Right lung (tissue), 5 donors: ENCODE data around the gene ADPRS. TPM values are rescaled to one million over a fixed set of nuclear protein-coding genes. Genes with fewer than 3 reads are reported as not detected.

Experiments used
- DNase-seq, 2 donors: peaks; one replicate each; pipeline ENCODE4 v3.0.0-alpha.2; 2013
- polyA plus RNA-seq, 5 donors: library from polyadenylated mRNA; unstranded; fragments of 120-200 nt; gene quantifications; one replicate each; pipeline versions ENCODE4 v1.2.1 to v1.2.3, GENCODE V29; 2013; ENCODE audit warnings: inconsistent platforms in 1 of 5, low replicate concordance in 1 of 5; ENCODE audit not compliant: insufficient read length in 5 of 5, insufficient read depth in 1 of 5

Gene ADPRS
- polyA plus RNA-seq, 5 donors: 22.5 to 33.7 (median 31.6) TPM

DNA sequence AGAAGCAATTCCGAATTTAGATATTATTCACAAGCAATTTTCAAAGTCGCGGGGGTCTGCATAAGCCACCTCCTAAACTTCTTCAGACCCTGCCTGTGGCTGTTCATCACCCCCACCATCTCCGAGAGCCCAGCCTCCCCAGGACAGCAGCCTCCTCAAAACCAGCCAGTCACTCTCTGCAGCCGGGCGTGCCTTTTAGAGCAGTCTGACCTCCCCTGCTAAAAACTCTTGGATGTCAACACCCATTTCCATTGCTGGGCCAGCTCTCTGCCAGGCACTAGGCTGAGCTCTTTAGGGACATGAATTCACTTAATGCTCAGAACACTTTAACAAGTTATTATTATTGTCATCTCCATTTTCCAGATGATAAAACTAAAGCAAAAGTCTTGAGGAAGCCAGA is 11.7 kb downstream of the ADPRS start:
- no peak for DNase-seq

DNA sequence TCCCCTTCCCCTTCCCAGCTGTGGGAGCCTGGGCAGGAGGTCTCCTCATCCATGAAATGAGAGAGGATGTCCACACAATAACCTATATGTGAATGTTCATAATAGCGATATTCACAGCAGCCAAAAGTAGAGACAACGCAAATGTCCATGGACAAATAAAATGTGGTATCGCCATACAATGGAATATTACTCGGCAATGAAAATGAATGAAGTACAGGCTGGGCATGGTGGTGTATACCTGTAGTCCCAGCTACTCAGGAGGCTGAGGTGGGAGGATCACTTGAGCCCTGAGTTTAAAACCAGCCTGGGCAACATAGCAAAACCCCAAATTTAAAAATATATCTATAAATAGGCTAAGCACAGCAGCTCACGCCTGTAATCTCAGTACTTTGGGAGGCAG is 12.9 kb downstream of the ADPRS start:
- DNase-seq: no peak

DNA sequence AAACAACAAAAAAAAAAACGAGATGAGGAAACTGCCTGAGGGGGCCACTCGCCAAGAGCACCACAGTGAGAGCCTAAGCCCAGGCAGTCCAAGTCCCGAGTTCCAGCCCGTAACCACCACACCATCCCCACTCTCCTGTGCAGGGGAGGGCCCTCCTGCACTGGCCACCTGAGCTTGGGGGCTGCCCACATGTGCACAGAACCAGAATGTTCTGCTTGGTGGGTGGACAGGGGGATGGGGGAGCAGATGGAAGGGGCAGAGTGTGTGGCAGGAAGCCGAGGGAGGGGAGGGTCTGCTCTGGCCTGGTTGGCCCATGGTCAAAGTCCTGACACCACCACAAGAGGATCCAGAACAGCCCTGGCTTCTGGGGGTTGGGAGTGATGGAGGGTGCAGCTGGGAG is 17.6 kb downstream of the ADPRS start:
- no peak for DNase-seq

DNA sequence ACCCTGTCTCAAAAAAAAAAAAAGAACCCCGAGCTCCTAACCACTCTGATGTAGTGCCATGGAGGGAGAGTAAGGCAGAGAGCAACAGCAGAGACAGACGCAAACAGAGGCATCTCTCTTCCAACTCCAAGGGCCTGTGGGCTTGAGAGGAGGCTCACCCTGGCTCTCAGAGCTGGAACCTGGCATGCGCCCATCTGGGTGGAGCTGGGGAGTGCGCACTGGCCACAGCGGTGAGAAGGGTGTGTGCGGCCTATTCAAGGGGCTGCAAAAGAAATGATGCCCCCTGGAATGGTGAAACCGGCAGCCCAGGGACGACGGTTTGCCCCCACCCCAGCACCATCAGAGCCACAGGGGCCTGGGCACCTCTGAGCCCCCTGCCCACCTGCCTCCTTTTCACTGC is 18.7 kb downstream of the ADPRS start:
- no peak for DNase-seq

DNA sequence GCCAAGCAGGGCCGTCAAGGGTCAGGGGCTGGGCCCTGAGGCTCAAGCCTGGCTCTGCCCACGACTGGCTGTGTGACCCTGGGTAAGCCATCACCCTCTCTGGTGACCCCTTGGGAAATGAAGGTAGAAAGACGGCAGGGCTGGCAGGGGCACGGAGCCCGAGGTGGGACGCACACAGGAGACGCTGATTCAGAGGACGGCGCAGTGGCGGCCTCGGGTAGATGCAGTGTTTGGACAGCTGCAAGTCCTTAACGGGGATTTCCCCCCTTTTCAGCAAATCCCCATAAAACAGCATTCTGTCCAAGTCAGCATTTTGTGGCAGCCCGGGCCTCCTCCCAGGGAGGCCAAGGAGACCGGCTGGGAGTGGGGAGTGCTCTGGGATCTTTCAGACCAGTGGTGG is 19.6 kb downstream of the ADPRS start:
- DNase-seq: no peak

DNA sequence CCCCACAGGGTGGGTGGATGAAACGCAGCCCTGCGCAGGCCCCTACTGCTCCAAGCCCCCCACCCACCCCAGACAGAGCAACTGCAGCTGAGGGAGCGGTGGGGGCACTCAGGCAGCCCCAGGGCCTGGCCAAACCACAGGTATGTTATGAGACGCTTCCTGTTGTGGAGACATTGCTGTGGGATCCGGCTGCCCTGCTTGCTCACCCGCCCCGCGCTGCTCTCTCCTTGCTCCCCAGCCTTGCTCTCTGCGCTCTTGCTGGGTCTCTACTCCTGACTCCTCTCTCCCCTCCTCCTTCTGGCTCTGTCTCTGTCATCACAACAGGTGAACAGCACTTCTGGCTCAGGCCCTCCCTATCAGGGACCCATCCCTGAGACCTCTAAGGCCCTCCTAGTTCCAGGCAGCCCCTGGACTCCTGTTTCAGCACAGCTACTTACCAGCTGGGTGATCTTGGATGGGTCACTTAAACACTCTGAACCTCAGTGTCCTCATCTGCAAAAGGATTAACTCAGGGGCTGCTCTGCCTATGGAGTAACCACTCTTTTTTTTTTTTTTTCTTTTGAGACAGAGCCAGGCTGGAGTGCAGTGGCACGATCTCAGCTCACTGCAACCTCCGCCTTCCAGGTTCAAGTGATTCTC is 20.5 kb downstream of the ADPRS start:
- DNase-seq: no peak

DNA sequence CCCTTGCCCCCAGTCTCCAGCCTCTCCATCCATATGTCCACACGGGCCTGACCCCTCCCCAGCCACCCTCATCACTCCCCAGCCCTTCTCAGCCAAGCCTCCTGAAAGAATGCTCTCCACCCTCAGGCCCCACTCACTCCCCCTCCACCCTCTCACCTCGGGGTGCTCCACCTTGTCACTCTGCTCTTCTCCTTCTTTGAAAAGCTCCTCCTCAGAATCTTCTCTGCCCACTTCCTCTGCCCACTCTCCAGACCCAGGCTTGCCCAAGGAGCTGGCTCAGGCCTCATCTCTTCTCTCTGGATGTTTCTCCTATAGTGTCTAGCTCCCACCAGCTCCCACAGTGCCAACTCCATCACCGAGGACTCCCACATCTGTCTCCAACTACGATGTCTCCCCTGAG is 22.5 kb downstream of the ADPRS start:
- DNase-seq: no peak

DNA sequence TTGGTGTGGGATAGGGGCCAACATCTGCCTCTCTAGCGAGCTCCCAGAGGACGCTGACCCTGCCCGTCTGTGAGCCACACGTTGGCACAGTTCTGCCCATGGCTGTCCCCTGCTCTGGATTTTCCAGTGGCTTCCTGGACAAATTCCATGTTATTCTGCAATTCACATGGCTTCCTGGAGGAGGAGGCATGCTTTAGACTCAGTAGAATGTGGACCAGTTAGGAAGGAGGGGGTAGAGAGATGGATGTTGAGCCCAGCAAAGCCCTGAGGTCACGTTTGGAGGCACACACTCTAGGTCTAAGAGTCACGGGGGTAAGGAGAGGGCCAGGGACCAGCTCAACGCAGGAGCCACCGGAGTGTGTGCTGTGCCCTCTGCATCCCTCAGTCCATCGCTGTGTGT is 24.1 kb downstream of the ADPRS start:
- no peak for DNase-seq

DNA sequence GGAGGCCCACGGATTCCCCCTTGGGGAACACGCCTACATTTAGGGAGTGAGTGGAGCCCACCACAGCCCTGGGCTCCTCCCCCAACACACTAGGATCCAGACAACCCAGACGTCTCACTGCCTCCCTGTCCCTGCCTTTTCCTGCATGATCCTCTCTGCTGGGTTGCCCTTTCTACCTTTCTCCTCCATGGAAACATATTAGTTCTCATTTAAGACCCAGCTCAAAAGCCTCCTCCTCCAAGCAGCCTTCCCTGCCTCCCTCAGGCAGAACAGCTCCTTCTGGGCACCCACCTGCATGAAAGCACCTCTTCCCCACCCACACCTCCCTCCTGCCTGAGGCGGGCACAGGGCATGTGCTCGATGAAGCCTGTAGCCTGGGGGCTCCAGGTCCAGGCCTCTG is 25.7 kb downstream of the ADPRS start:
- no peak for DNase-seq

DNA sequence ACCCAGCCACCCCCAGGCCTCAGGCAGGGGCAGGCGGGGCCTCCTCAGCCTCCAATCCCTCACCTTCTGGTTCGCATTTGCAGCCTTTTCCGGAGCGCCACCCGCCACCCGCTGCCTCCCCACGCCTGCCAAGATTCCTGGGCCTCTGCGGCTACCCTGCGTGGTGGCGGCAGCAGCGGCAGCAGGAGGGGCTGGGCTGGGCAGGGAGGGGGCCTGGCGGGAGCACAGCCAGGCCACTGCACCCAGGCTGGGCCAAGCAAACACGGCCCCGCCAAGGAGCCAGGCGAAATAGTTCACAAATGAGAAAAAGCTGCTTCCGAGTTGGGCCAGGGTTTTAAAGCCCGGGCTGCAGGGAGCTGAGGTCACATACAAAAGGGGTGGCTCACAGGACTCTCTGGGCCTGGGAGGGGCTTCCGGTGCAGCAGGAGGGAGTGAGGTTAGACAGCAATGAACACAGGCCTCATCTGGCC is 26.5 kb downstream of the ADPRS start:
- no peak for DNase-seq

DNA sequence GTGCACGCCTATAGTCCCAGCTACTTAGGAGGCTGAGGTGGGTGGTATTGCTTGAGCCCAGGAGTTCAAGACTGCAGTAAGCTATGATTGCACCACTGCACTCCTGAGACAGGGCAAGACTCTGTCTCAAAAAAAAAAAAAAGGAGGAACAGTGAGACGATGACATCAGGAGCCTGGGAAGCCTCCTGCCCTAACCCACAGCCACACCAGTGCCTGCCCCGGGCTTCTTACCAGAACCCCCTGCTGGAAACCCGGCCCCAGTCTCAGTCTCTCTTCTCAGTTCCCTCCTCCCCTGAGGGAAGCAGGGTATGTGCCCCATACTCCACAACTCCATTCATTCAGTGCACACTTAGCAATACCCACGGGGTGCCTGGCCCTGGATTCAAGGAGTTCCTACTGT is 27.2 kb downstream of the ADPRS start:
- no peak for DNase-seq

DNA sequence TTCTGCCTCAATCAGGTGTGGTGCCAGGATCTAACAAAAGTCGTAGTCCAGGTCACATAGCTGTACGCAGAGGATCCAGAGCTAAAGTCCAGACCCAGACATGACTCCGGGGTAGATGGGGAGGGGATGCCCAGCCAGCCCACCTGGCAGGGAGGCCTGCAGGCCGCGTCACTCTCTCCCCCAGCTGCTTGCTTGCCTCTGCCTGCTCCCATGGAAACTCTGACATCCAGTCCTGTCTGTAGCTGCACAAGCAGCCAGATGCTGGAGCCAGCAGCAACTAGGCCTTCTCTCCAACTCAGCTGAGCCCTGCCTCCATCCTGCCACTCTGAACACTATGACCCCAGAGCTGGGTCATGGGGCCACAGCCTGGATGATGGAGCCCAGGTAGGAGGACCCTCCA is 28.2 kb downstream of the ADPRS start:
- DNase-seq: no peak

DNA sequence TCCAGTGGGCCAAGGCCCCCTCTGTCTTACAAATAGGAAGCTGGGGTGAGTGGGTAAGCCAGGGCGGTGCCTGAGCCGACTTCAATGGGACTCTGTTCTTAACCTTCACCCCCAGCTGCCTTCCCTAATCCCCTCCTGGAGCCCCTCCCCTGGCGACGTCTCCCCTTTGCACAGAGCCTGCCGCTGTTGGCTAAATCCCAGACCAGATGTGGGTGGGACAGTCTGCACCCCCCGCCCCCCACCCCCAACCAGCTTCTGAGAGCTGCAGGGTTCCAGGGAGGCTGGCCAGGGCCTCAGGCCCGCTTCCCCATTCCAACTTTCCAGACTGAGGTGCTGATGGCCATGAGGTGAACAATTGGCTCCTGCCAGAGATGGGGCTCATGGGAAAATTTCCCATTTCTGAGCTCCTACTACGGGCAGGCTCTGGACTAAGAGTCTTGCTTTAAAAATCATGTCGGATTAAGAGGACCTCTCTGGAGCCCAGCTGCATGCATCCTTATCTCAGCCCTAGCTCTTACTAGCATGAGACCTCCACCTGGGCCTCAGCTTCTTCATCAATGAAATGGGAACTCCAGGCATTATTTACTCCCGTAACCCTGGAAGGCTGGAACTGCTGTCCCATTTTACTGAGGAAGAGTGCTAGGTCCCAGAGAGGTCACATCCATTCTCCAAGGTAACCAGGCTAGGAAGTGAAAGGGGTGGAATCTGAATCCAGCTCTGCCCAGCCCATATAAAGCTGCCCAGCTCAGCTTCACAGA is 29.9 kb downstream of the ADPRS start:
- no peak for DNase-seq

DNA sequence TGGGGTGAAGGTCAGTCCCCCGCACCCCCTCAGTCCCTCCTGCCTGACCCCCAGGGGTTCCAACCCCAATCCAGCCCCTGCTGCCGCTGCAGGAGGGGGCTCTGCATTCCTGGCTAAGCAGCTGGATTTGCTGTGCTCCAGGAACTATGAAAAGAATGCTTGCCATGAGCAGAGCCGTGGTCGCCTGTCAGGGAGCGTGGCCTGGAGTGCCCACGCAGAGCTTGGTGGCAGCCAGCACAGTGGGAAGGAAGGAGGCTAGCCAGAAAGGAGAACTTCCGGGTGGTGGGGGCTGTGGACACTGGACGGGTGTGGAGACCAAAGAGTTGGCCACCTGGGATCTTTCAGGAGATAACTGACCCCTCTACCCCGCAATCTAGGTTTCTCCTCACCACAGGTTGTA is 30.8 kb downstream of the ADPRS start:
- DNase-seq: no peak

DNA sequence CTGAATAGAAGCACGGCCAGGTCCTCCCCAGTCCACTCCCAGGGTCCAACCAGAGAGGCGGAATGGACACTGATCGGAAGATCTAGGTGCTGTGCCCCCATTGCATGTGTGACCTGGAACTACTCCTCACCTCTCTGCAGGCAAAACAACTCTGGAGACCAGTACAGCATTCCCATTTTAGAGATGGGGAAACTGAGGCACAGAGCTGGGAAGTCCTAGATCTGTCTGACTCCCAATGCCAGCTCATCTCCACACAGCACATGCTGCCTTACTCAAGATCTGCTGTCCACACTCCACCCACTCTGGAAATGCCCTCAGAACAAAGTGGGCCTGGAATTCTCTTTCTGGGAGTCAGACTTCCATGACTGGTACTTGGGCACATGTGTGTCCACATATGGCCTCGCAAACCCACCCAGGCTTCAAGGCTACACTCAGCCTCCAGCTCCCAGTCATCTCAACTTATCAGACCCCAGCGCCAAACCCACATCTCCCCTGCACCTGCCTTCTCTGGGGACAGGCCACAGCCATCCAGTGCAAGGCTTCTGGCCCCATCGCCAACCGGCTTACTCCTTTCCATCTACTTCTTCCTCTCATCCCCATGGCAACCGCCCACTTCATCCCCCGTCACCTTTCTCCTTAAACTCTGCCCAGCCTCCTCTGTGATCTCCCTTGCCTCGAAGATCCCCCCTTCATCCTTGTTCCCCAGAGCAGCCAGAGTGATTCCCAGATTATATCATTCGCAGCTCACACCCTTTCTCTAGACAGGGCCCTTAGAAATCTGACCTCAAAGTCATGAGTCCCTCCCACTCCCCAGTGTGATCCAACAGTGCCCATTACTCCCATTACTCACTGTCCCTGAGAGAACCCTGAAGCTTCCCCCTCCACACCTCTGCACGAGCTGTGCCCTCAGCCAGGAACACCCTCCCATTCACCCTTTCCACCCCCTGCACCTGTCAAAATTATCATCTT is 33.7 kb downstream of the ADPRS start:
- no peak for DNase-seq

DNA sequence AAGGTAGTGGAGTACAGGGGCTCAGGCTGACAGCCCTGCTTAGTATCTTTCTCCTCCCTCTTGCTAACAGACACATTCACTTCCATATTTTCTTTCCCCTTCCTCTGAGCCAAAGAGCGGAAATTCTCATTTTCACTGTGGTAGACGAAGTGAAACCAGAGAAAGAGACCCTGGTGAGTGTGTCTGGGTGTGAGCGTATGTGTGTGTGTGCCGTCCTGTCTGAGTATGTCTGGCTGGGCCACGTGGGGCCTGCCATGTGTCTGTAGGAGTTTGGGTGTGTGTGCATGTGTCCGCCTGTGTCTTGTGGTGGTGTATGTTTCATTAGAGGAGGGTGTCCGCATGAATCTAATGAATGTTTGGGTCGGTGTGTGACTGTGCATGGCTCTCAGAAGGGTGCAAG is 34.7 kb downstream of the ADPRS start:
- DNase-seq: no peak

DNA sequence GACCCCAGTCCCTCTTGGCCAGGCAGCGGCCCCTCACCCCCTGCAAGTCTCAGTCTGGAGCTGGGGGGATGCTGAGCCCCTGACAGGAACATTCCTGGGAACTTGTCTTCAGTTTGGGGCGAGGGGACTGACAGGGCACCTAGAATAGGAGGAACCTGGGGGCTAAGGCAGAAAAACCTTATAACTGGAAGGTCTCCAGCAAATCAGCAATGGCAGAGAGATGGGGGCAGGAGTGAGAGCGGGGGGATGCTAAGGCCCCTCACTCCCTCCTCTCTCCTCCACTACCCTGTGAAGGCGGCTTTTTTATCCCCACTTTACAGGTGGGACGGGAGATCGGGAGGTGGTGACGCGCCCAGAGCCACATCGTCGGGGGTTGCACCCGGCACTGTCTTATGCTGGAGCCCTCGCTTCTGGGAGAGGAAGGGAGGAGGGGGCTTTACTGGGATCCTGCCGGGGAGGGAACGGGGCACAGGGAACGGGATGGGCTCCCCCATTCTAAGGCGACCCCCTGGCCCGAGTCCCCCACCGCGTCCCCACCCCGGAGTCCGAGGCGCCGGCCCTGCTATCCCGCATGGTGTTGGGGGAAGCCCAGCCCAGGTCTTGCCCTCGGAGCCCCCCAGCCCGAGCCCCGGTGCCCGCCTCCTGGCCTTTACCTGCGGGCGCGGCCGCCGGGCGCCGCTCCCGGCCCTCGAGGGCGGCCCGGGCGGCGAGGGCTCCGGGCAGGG is 35.9 kb downstream of the ADPRS start:
- no peak for DNase-seq

DNA sequence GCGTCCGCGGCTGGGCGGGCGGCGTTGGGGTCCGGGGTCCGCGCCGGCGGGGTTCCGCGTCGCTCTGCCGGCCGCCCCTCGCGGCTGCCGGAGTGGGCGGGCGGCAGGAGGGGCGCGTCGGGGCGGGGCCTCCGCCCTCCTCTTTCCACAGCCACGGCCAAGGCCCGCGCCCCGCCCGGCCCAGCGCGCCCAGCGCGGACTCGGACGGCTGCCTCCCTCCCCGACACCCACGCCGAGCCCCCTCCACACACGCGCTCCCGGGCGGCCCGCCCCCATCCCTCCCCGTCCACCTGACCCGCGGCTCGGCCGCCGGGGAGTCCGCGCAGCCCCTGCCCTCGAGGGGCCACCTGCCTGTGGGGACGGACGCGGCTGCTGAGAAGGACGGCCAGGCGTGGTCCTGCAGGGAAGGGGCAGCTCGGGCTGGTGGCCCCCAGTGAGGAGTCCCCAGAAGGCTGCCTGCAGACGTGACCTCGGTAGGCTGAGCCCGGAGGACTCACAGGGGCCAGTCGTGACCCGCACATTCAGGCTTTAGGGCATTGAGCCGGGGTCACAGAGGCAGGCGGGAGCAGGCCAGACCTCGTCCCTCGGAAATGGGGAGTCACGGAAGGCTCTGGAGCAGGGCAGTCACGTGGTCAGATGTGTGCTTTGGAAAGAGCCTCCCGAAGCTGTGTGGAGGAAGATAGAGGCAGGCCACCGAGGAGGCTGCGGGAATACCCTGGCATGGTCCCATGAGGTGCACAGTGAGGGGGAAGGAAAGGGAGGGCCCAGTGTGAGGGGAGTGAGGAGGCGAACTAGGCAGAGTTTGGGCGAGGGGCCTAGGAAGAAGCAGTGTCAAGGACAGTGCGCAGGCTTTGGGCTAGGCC is 36.7 kb downstream of the ADPRS start, which contains the start of gene COL8A2:
Gene COL8A2 (minus strand): TSS at position 94 of the 863 bp plus-strand sequence. CDS start 24,980 bp downstream, outside the sequence.
- DNase-seq: no peak

DNA sequence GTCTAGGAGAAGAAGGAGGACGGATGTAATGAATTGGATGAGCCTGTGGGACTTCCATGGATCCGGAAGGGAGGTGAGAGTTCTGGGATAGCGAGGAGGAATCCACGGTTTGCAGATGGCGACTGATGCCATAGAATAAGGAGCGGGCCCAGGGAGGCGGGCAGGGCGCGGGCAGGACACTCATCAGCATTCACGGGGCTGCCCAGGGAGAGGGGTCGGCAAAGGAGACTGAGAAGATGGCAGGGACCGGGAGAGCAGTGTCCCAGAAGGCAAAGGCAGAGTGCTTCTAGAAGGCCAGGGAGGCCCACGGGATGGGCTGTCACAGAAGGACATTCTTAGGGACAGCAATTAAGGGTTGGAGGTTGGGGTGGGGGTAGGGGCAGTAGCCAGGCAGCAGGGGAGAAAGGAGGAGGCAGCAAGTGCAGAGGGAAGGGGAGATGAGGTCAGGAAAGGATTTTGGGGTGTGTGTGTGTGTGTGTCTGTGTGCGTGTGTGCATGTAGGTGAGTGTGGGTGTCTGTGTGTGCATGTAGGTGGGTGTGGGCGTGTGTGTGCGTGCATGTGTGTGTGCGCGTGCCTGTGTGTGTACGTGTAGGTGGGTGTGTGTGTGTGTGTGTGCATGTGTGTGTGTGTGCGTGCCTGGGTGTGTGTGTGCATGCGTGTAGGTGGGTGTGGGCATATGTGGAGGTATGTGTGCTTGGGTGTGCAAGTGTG is 37.5 kb downstream of the ADPRS start:
- DNase-seq: no peak
